ENCODE measurements around the gene SMAD3.
A peak's percentile ranks its signal among the peaks of the same experiment; 100 is the strongest.
"Not testable (repeated sequence)": the region's sequence is repeated elsewhere in the genome, so short reads cannot be mapped to it uniquely, and the experiment has no call there.

SMAD3 gene

GRCh38 chr15:67063689-67064606 is 1.5 kb upstream of the SMAD3 start:
- no peak for DNase-seq (ENCODE audit: low read depth)

- DNase-seq (ENCODE audit: low read depth) = no peak
Observed at GRCh38 chr15:67064607-67065530, 533 bp upstream of the SMAD3 start.

GRCh38 chr15:67066041-67066958 is 898 bp downstream of the SMAD3 start:
- no peak for DNase-seq (ENCODE audit: low read depth)

- no peak for DNase-seq (ENCODE audit: low read depth)
Observed at GRCh38 chr15:67066959-67067853, 1.8 kb downstream of the SMAD3 start.

GRCh38 chr15:67067930-67068551 is 2.6 kb downstream of the SMAD3 start:
- no peak for DNase-seq (ENCODE audit: low read depth)

GRCh38 chr15:67068710-67069400 is 3.5 kb downstream of the SMAD3 start:
- no peak for DNase-seq (ENCODE audit: low read depth)

- no peak for DNase-seq (ENCODE audit: low read depth)
Observed at GRCh38 chr15:67070150-67070549, 4.7 kb downstream of the SMAD3 start.

- DNase-seq (ENCODE audit: low read depth) = no peak
Observed at GRCh38 chr15:67070892-67071664, 5.7 kb downstream of the SMAD3 start.

GRCh38 chr15:67072442-67072841 is 7.0 kb downstream of the SMAD3 start:
- no peak for DNase-seq (ENCODE audit: low read depth)

GRCh38 chr15:67072958-67073357 is 7.6 kb downstream of the SMAD3 start:
- DNase-seq (ENCODE audit: low read depth) = no peak

GRCh38 chr15:67074886-67075229 is 9.5 kb downstream of the SMAD3 start:
- no peak for DNase-seq (ENCODE audit: low read depth)

GRCh38 chr15:67075555-67076135 is 10.2 kb downstream of the SMAD3 start:
- not testable (repeated sequence) for DNase-seq (ENCODE audit: low read depth)

- DNase-seq (ENCODE audit: low read depth) = peak; percentile 47
Observed at GRCh38 chr15:67076147-67076843, 10.9 kb downstream of the SMAD3 start.

- no peak for DNase-seq (ENCODE audit: low read depth)
Observed at GRCh38 chr15:67077641-67078215, 12.3 kb downstream of the SMAD3 start.

GRCh38 chr15:67079361-67079760 is 14.0 kb downstream of the SMAD3 start:
- DNase-seq (ENCODE audit: low read depth) = no peak

GRCh38 chr15:67080118-67080899 is 14.9 kb downstream of the SMAD3 start:
- no peak for DNase-seq (ENCODE audit: low read depth)
